GM19438 (cell line): ENCODE measurements around the gene ZDHHC1.
"Not testable (repeated sequence)": the region's sequence is repeated elsewhere in the genome, so short reads cannot be mapped to it uniquely, and the experiment has no call there.

Experiments
- ATAC-seq: cut with Tn5 transposase; IDR thresholded peaks from one replicate; pipeline ENCODE4 v1.9.1; 2021; ENCODE audit warnings: low read depth; ENCODE audit not compliant: unreplicated experiment

The ZDHHC1 gene

DNA sequence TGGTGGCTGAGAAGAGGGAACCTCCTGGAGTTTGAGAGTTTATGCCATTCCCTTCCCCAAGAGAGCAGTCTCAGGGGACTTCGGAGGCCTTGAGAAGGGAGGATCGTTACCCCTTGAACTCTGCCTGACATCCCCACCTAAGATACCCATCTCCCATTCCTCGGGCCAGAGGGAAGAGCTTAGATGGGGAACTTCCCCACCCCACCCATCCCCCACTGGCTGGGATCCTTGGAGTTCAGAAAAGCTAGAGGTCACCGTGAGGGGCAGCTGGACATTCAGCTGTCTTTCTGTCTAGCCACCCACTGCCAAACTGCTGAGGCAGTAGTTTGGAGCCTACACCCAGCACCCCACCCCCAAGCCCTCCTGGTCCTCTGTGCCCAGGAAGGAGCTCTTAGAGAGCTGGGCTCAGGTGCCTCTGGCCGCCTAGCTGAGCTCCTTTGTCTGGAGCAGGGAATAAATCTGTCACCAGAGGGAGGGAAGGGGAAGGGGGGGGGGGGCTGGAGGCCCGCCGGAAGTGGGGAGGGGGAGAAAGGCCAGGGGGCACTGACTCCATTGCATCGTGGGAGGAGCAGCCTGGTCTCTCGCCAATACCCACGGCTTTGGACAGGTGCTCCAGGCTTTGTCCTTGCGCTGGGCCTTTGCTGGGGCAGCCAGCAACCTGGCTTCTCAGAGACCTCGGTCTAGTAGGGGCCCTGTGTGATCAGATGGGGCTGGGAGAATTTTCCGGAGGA is 15.7 kb upstream of the ZDHHC1 start:
- no peak for ATAC-seq

DNA sequence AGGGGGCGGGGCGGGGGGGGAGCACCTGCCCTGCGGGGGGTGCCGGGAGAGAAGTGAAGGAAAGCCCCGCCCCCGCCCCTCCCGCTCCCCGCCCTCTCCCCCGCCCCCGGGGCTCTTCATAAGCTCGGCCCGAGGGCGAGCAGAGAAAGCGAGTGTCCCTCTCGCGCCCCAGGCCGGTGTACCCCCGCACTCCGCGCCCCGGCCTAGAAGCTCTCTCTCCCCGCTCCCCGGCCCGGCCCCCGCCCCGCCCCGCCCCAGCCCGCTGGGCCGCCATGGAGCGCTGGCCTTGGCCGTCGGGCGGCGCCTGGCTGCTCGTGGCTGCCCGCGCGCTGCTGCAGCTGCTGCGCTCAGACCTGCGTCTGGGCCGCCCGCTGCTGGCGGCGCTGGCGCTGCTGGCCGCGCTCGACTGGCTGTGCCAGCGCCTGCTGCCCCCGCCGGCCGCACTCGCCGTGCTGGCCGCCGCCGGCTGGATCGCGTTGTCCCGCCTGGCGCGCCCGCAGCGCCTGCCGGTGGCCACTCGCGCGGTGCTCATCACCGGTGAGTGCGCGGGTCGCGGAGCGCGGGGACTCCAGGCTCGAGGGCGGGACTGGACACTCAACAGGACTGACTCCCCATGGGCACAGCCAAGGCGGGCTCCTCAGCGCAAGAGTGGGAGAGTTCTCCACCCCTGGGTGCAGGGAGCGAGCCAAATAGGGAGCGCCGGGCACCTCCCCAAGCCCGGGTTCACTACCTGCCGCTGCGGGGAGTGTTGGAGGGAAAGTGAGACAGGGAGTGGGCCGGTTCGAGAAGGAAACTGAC is 14.9 kb upstream of the ZDHHC1 start, which contains the start of gene HSD11B2:
HSD11B2 (plus strand) TSS at position 145 of the 798 bp plus-strand sequence; CDS start at position 273, 128 bp downstream.
- ATAC-seq = no peak

DNA sequence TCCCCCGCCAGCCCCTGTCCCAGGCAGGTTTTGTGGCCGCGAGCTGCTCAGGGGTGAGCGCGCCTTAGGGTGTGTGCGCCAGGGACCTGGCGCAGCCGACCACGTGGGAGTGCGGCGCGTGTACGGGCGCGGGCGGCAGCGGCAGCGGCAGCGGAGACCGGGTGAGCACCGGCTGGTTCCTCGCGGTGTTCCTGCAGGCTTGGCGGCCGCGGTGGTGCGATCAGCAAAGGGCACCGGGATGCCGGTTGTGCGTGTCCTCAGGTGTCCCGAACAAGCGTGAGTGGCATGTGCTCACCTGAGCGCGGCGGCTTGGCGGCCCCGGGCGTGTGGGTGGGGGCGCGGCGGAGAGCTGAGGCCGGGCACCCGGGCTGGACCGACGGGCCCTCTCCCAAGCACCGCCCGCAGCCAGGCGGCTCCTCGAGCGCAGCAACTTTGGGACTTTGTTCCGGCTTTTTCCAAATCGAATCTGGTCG is 14.3 kb upstream of the ZDHHC1 start:
- ATAC-seq = no peak

DNA sequence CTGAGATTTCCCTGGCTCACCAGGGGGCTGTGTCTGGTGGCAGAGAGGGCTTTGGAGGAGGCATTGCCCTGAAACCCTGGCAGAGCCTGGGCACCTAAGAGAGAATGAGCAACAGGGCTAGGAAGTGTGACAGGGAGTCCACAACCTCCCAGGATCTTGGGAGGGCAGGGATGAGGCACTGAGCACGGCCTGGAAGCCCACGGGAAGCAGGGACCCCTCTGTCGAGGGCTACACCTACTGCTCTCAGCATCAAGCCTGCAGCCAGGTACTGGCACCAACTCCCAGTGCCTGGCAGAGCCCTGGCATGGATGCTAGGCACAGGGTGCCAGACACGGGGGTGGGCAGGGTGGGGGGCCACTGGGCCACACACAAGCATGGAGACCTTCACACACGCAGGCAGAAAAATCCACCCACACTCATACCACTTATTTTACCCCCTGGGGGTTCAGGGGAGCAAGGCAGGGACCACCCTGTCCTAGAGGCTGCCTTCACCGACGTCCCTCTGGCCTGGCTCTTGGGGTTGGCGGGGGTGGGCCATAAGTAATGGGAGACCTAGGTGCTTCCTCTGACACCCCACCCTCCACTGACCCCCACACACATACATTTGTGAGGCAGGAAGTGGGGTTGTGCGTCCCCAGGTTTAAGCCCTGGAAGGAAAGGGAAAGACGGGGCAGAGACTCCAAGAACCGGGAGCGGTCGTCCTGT is 13.7 kb upstream of the ZDHHC1 start:
- ATAC-seq = no peak

DNA sequence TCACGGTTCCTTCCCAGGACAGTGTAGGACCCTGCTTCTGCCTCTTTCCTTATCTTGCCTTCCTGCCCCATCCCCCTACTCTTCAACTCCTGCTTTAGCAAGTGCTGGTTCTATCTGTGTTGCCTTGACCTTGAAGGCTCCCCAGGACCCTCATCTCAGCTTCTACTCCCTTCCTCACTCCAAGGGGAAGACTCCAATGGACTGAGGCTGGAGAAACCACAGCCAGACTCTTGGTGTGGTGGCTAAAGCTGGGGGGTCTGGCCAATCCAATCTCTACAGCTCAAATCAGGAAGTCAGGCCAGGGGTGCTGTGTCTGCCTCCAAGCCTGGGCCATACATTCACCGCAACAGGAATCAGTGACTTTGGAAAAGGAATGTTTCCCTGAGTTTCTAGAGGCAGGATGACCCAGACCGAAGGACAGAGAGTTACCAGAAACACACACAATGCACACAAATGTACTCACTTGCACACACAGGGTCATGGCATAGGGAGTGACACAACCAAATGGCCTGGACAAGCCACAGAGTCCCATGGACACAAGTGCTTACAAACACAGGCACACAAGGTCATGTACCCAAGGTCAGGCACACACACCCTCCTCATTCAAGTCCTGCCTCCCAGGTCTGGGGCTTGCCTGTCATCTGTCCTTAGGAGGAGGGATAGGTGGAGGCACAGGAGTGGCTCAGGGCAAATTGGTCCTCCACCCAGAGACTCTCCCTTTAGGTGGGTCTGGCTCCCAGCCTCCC is 12.9 kb upstream of the ZDHHC1 start:
- ATAC-seq = no peak

DNA sequence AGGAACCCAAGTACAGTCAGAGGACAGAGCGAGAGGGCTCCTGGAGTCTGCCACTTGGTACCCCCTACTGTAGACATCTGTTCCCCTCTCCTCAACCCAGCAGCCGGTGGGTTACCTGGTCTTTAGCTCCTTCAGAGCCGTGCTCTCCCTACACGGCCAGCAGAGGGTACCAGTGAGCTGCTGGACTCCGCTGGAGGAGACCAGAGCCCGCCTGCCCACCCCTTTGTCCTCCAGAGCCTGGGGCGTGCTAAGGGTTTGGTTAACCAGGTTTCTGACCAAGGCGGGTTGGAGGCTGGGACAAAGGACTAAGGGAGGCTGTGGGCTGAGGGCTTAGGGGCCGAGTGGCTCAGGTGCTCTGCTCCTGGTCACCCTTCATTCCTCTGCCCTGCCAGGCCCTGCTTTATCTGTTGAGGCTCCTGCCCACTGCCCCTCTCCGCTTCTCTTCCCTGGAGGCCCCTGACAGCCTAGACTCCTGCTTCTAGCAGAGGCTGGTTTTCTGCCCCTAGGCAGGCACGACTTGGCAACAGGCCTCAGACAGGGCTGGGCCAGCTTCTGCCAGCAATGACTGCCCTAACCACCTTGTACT is 12.0 kb upstream of the ZDHHC1 start:
- ATAC-seq = no peak

DNA sequence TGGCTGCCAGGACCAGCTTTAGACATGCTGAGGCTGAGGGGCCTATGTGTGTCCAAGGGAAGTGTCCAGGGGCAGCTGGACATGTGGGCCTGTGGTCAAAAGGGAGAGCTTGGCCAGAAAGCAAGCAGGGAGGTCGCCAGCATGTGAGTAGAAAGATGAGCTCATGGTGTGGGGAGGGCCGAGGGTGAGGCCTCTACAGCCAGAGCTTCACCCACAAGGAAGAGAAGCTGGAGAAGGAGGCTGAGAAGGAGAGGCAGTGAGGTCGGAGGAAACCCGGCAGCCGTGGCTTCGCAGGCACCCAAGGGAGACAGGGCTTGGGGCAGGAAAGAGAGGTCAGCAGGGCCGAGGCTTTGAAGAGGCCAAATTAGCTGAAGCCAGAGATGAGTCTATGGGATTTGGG is 10.7 kb upstream of the ZDHHC1 start:
- no peak for ATAC-seq

DNA sequence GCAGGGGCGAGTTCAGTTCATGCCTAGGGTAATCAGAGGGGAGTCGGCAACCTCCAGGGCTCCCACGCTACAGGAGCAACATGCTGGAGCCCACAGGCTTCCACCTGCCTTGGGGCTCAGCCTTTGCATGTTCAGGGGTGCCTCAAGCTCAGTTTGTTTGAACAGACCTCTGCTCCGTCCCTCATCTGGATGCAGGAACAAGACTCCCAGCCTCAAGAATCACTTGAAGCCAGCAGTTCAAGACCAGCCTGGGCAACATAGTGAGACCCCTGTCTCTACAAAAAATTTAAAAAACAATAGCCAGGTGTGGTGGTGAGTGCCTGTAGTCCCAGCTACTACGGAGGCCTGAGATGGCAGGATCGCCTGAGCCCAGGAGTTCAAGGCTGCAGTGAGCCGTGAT is 9.7 kb upstream of the ZDHHC1 start:
- ATAC-seq = no peak

DNA sequence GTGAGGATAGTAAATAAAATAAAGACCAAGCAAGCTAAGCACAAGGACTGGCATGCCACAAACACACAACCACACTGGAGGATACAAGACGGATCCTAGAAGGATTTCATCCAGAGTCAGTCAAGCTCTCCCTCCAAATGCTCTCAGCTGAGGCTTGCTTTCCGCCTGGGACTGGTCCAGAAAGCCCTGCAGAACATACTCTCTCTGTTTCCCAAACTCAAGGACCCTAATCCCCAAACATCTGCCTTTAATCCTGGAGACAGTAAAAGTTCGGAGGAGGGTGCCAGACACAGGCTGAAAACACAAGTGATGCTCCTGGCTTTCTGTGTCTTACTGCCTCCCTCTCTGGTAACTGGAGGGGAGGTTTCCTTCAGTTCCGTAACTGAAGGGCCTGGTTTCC is 9.3 kb upstream of the ZDHHC1 start:
- no peak for ATAC-seq

DNA sequence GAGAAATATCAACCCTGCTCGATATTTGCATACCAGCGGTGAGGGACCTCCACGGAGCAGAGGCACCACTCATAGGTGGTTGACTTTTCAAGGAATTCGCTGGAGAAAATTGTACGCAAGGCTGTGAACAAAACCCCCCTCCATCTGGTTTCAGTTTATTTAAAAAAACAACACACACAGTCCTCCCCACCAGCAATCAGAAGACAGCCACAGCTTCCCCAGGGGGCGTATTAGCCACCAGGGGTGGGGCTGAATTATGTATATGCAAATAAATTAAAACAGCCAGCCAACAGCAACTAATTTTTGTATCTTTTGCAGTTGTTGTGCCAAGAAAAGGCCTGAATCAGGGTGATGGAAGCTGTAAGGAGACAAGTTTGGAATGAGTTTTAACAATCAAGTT is 8.8 kb upstream of the ZDHHC1 start:
- ATAC-seq = no peak

DNA sequence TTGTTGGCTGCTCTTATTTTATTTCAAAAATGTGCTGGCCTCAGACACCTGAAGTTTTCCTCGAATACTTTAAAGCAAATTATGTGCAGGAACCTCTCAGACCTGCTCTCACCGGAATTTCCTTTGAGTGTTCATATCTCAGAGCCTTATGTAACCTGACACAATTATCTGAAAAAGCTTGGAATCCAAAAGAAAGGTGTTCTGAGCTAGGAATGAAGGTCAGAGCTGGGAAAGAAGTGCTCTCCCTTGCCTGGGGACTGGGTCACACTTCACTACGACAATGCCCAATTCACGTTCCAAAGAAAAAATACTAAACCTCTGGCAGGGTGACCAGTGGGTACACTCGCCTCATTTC is 8.0 kb upstream of the ZDHHC1 start:
- ATAC-seq = no peak

DNA sequence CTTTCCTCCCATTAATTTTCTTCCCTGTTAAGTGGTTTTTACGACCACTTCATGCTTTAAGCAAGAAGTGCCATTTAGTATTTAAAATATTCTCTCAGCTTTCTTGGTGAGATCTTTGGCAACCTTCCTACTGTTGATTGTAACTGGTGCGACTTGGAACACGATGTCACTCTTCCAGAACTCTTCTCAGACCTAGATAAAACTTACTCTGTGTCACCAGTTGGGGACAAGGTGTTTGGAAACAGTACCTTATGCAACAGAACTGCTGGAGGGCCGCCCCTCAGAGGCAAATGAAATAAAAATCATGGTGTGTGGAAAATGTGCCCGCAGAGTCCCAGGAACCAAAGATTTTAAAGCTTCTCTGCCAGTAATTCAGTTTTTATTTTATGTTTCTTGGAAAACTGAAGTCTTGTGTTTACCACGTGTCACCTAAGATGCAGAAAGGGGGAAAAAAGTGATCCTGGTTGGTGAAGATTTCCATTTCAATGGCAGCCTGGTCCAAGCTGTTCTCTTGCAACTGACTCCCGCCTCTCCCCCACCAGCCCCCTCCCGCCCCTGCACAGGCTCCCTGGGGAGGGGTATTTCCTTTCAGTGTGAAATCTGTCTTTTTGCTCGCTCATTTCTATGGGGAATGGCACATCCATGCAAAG is 7.5 kb upstream of the ZDHHC1 start:
- ATAC-seq = no peak

DNA sequence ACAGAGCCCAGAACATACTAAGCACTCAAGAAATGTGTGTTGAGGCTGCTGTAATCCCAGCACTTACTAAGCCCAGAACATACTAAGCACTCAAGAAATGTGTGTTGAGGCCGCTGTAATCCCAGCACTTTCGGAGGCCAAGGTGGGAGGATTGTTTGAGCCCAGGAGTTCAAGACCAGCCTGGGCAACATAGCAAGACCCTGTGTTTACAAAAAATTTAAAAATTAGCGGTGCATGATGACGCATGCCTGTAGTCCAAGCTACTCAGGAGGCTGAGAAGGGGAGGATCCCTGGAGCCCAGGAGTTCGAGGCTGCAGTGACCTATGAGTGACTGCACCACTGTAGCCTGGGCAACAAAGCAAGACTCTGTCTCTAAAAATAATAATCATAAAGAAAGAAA is 6.7 kb upstream of the ZDHHC1 start:
- ATAC-seq = no peak

DNA sequence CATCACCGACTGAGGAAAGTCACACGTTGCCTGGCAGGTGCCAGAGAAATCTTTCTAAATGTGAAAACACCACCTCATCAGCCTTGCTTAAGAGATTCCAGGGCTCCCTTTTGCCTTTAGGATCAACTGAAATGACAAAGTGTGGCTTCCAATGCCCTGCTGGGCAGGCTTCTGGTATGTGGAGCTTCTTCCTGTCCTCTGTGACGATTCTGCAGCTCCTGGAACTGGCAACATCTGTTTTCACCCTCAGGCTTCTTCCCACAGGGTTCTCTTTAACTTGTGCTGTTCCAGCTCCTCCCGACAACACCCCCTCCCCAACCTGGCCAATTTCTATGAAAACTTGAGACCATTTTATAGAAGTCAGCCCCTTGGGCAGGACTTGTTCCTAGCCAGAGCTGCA is 4.8 kb upstream of the ZDHHC1 start:
- ATAC-seq = no peak

DNA sequence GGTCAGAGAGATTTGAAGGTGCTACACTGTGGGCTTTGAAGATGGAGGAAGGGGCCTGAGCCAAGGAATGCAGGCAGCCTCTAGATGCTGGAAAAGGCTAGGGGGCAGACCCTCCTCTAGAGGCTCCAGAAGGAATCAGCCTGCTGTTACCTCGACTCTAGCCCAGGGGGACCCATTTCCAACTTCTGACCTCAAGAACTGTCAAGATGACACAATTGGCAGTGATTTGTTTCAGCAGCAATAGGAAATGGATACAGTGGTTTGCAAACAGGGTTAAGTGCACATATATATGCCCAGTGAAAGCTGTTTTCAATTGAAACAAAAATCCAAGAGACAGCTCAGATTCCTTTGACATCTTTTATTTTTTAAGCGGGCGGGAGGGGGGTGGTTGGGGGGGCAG is 3.7 kb upstream of the ZDHHC1 start:
- no peak for ATAC-seq

DNA sequence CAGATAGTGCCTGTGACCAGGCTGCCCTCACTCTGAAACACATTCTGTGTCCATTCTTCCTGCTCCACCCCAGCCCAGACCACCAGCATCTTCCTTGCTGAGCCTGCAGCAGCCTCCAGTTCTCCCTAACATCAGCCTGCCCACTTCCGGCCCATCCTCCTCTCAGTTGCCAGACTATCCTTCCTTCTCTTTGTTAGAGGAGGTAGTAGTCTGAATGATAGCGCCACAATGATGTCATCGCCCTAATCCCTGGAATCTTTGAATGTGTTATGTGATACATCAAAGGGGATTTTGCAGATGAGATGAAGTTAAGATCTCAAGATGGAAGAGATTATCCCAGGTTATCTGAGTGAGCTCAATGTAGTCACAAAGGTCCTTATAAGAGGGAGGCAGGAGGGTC is 3.2 kb upstream of the ZDHHC1 start:
- no peak for ATAC-seq

DNA sequence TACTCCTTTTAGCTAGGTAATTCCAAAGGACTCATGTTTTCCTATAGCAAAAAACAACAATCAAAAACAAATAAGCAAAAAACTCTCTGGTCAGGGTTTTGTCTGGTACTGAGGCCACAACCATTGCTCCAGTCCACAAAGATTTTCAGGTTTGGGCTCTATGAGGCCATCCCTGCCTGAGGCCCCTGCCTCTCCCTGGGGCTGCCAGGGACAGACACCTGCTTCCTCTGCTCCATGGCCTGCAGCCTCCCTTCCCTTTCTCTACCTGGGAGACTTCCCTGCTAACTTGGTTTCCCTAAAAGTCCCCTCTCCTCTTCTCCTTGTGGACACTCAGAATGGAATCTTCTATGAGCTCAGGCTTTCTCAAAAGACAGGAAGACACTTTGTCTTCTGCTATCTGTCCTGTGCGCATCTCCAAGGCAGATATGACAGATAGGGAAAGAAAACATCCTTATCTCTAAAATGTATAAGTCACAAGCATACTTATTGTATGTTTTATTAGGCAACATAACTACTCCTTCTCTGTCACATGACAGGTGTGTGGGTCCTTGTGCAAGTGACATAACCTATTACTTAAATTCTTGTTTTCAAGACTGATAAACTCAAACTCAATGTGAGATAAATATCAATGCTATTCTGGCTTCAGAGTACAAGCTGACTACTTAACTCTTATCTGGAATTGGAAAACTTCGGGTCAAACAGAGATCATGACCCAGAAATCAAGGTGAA is 1.2 kb upstream of the ZDHHC1 start:
- ATAC-seq = no peak

DNA sequence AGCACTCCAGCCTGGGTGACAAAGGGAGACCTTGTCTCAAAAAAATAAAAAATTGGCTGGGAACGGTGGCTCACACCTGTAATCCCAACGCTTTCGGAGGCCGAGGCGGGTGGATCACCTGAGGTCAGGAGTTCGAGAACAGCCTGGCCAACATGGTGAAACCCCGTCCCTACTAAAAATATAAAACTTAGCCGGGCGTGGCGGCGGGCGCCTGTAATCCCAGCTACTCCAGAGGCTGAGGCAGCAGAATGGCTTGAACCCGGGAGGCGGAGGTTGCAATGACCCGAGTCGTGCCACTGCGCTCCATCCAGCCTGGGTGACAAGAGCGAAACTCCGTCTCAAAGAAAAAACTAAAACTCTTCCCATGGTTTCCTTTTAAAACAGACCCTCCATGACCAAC is 856 bp downstream of the ZDHHC1 start:
- ATAC-seq = not testable (repeated sequence)
